ENCODE measurements around the gene SPDYE2B.
"Not testable (repeated sequence)": the region's sequence is repeated elsewhere in the genome, so short reads cannot be mapped to it uniquely, and the experiment has no call there.

DNA sequence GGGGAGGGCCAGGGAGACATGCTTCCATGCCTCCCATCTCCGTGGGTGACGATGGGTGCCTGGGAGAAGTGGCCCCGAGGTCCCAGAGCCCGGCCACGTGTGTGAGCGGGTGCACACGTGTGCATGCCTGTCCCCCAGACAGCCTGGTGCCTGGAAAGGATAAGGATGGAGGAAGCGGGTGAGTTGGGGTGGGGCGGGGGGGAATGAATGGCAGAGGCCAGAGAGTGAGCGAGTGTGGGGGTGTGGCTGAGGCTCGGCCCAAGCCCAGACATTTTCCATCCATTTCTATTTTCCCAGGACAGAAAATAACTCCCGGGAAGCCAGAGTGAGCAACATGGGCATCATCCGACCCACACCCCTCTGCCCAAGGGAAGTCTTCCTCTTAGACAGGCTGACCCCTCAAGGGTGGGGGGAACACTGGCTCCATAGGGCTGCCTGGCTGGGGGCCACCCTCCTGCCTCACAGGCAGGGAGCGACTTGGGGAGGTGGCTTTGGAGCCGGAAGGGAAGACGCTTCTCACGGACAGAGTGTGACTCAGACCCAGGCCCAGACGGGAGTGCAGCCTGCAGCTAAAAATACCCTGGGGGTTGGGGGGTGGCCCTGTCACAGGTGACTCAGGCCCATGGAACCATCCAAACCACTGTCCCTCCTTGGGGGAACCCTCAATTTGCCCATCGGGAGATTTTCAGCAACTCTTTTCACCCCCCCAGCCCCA is 45.5 kb upstream of the SPDYE2B start:
- TF ChIP-seq POLR2A (IDR thresholded peaks at IDR 0.05), result not testable (repeated sequence)
- TF ChIP-seq, protein P1, sequence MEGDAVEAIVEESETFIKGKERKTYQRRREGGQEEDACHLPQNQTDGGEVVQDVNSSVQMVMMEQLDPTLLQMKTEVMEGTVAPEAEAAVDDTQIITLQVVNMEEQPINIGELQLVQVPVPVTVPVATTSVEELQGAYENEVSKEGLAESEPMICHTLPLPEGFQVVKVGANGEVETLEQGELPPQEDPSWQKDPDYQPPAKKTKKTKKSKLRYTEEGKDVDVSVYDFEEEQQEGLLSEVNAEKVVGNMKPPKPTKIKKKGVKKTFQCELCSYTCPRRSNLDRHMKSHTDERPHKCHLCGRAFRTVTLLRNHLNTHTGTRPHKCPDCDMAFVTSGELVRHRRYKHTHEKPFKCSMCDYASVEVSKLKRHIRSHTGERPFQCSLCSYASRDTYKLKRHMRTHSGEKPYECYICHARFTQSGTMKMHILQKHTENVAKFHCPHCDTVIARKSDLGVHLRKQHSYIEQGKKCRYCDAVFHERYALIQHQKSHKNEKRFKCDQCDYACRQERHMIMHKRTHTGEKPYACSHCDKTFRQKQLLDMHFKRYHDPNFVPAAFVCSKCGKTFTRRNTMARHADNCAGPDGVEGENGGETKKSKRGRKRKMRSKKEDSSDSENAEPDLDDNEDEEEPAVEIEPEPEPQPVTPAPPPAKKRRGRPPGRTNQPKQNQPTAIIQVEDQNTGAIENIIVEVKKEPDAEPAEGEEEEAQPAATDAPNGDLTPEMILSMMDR (IDR thresholded peaks at IDR 0.05), result not testable (repeated sequence)

Measured in breast epithelium (tissue), 3 donors.